GM21717 (cell line): ENCODE measurements around the gene CDNF.
"Not testable (repeated sequence)": the region's sequence is repeated elsewhere in the genome, so short reads cannot be mapped to it uniquely, and the experiment has no call there.

Source experiments
- ATAC-seq: cut with Tn5 transposase; IDR thresholded peaks from one replicate; pipeline ENCODE4 v1.9.1; 2021; ENCODE audit warnings: mild to moderate bottlenecking, moderate library complexity; ENCODE audit not compliant: unreplicated experiment

Gene CDNF

DNA sequence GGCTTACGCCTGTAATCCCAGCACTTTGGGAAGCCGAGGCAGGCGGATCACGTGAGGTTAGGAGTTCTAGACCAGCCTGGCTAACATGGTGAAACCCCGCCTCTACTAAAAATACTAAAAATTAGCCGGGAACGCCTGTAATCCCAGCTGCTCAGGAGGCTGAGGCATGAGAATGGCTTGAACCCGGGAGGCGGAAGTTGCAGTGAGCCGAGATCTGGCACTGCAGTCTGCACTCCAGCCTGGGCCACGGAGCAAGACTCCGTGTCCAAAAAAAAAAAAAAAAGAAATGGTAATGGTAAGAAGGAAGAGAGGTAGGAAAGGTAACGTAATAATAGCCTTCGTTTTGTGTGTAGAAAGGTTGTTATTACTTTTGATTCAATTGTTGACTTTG is 1.5 kb upstream of the CDNF start:
- no peak for ATAC-seq

DNA sequence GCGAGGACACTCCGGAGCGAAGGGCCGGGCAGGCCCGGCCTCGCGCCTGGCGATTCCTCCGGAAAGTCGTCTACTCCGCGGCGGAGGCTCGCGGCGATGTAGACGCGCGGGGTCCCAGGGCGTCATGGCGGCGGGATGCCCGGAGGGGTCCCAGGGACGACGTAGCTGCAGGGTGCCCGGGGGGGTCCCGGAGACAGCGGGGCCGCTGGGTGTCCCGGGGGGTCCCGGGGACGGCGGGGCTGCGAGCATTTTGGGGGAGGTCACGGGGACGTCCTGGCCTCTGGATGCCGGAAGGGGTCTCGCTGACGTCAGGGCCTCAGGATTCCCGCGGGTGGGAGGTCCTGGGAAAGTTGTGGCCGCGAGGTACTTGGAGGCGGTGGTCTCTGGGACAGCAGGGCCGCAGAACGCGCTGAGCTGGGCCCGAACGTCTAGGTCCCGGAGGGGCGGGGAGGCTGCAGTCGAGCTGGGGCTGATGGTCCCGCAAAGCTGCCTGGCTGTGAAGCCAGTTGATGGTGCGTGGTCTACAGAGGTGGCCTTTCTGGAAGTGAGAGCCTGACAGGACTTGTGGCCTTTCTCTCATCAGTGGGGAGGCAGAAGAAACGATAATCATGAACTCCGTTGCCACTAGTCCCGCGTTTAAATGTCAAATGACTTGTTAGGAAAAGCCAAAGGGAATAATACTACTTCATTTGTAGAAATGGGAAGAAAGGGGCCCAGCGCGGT is 906 bp upstream of the CDNF start:
- ATAC-seq = peak; percentile 7

GRCh38 chr10:14837003-14837756 is 657 bp downstream of the CDNF start:
- ATAC-seq = no peak

DNA sequence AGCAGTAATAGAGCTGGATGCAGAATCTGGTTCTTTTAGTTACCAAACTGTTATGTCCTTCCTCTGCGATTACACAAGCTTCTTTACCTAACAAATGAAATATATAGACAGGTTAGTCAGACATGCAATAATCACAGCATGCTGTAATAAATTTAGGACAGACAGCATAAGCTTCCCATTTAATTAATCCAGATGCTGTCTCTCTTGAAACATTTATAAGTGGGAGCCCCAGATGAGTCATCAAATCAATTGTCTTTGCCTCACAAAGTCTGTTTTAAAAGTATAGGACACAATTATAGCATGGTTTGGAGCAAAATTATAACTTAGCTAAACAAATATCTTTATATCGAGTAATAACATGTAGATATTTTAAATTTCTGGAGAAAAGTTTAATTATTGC is 1.6 kb downstream of the CDNF start:
- ATAC-seq = no peak

GRCh38 chr10:14833106-14833505 is 4.7 kb downstream of the CDNF start:
- no peak for ATAC-seq

GRCh38 chr10:14826076-14826829 is 11.6 kb downstream of the CDNF start:
- no peak for ATAC-seq

GRCh38 chr10:14823966-14824365 is 13.9 kb downstream of the CDNF start:
- no peak for ATAC-seq

DNA sequence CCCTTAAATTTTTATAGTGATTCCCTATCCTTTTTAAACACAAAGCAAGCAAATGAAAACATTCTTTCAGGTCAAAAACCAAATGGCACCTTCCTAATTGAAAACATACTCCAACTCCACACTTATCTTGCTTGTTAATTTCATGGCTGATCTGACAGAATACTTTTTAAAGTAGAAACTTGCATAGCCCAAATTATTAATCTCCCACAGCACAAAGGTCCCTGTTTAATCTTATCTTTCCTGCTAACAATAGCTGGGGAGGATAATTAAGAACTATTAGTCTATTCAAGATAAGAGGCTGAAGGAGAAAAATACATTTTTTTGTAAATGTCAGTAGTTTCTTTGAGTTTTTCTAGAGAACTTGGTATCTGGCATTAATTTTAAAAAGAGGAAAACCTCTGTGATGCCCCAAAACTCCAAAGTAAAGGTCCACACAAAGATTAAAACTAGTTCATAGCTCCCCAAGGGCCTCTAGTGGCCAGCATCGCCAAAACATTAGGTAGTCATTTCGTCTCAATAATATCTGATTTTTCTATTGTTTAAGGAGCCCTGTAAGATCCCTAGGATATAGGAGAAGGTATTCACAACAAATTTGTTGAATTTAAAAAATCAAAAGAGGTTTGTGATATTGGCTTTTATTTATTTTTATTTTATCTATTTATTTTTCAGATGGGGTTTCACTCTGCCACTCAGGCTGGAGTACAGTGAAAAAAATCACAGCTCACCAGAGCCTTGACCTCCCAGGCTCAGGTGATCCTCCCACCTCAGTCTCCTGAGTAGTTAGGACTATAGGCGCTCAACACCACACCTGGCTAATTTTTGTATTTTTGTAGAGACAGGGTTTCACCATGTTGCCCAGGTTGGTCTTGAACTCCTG is 14.7 kb downstream of the CDNF start:
- no peak for ATAC-seq

DNA sequence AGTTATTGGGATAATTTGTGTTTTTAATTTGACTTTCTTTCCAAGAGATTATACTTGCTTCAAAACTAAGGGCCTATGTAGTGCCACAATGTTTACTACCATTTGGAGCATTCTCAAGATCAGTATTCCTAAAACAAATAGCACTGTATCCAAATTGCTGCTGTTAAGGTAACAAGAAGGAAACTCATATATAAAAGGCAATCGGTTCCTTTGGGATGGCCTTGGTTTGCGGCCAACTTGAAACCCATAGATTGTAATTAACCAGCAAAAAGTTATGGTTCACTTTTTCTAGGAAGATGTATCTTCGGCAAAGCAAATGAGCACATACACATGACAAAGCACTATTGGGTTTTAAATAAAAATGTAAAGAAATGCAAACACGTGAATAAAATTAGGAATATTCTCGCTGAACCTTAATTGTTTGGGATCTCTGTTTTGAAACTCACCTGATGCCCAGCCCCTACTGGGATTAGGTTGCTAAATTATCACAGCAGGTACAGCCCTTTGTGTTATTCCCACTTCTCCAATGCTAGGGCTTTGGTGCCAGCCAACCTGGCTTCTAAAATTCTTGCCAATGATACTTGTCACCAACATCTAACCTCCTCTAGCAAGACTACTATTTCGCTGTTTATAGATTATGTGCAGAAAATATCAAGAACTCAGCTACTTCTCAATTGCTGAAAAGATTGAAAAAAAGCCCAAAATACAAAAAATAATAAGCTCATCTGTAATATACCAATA is 16.0 kb downstream of the CDNF start:
- no peak for ATAC-seq

- no peak for ATAC-seq
Observed at GRCh38 chr10:14820775-14821154, 17.1 kb downstream of the CDNF start.

DNA sequence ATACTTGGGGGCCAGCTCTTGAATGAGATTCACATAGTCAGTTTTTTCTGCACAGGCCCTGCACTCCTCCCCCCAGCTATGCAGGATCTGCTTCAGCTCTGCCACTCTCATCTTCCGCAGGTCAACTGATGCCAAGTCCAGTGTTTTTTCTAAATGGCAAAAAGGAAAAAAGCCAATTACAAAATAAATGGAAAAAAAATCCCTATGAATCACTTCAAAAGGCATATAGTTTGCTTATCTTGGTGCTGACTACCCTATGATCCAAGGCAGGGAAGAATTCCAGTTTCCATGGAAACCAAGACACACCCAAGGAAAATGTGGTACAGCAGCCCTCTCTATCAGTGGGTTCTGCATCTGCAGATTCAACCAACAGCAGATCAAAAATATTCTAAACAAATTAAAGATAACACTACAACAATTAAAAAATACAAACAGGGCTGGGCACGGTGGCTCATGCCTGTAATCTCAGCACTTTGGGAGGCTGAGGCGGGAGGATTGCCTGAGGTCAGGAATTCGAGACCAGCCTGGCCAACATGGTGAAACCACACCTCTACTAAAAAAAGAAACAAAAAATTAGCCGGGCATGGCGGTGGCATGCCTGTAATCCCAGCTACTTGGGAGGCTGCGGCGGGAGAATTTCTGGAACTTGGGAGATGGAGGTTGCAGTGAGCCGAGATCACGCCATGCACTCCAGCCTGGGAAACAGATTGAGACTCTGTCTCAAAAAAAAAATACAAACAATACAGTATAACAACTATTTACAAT is 17.6 kb downstream of the CDNF start:
- no peak for ATAC-seq

GRCh38 chr10:14816717-14817116 is 21.1 kb downstream of the CDNF start:
- not testable (repeated sequence) for ATAC-seq

GRCh38 chr10:14815681-14816080 is 22.2 kb downstream of the CDNF start:
- ATAC-seq = no peak

GRCh38 chr10:14812271-14812670 is 25.6 kb downstream of the CDNF start:
- no peak for ATAC-seq

DNA sequence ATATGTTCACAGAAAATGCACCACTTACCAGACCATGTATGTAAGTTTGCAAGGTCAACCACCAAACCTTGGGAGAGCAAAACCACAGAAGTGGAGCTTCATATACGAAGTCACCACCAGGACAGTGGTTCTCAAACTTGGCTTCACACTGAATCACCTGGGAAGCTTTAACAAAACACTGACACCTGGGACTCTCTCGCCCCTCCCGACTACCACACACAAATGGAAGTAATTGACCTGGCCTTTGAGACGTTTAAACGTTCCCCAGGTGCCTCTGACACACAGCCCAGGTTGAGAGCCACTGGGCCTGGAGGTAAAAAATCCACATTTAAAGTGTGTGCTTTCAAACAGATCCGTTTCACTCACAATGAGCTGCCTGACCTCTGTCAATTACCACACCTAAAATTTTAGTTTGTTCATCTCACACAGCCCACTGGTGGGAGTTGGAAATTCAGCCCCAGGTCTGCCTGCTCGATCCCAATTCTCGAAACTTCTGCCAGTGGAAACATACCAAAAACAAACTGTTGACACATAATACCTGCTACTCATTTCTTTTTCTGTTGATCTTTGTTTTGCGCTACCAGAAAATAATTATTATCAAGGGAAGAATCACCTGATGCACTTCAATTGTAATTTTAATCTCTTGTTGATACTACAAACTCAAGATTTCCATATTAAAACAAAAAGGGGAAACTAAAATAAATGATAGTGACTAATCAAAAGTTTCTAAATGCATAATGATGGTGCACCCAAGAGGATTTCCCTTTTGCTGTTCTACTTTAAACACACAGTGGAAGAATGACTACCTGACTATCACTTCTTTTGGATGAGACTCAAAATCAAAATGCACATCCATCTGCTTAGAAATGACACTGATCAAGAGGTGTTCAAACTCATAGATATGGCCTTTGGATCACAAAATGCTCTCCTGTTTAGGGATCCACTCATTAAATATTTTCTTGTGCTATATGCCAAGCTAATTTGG is 26.6 kb downstream of the CDNF start:
- no peak for ATAC-seq

DNA sequence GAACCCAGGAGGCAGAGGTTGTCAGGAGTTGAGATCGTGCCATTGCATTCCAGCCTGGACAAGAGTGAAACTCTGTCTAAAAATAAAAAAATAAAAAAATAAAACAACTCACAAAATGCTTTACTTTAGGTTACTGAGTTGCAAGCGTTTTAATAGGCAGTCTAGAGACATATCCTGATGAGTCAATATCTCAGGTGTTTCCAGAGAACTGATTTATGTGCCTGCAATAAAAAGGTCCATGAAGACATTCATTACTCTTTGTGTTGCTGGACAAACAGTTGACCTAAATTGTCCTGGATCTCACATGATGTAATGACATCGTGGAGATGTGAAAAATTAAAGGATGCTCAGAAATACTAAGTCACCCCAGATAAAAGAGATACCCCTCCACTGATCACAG is 31.5 kb downstream of the CDNF start:
- no peak for ATAC-seq

GRCh38 chr10:14803827-14804226 is 34.0 kb downstream of the CDNF start:
- no peak for ATAC-seq

GRCh38 chr10:14801723-14802122 is 36.1 kb downstream of the CDNF start:
- no peak for ATAC-seq
